Panc1 (cell line): ENCODE measurements around the gene SERINC3.

ENCODE experiments used
- POLR2AphosphoS5 ChIP-seq: IDR thresholded peaks from 2 replicates; pipeline ENCODE4 v1.6.1; 2012; ENCODE audit warnings: mild to moderate bottlenecking, low read depth, low read length, moderate library complexity
- TF ChIP-seq, protein P1 (sequence below): fragments of 450-650 bp; IDR thresholded peaks from 2 replicates; pipeline ENCODE4 v1.5.1; 2017; ENCODE audit warnings: mild to moderate bottlenecking

- TF ChIP-seq, protein P1, sequence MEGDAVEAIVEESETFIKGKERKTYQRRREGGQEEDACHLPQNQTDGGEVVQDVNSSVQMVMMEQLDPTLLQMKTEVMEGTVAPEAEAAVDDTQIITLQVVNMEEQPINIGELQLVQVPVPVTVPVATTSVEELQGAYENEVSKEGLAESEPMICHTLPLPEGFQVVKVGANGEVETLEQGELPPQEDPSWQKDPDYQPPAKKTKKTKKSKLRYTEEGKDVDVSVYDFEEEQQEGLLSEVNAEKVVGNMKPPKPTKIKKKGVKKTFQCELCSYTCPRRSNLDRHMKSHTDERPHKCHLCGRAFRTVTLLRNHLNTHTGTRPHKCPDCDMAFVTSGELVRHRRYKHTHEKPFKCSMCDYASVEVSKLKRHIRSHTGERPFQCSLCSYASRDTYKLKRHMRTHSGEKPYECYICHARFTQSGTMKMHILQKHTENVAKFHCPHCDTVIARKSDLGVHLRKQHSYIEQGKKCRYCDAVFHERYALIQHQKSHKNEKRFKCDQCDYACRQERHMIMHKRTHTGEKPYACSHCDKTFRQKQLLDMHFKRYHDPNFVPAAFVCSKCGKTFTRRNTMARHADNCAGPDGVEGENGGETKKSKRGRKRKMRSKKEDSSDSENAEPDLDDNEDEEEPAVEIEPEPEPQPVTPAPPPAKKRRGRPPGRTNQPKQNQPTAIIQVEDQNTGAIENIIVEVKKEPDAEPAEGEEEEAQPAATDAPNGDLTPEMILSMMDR: no peak
- TF ChIP-seq POLR2AphosphoS5: no peak
Measured at GRCh38 chr20:44504402-44505307, 17.2 kb downstream of the SERINC3 start.
